HepG2 (cell line): Measurements from ENCODE around the gene PLCL2. TPM values are rescaled to one million over a fixed set of nuclear protein-coding genes. Genes with fewer than 3 reads are reported as not detected.

ENCODE experiments used
- ATM ChIP-seq: fragments of 450-650 bp; IDR thresholded peaks from 2 replicates; pipeline ENCODE4 v1.7.1; 2017; ENCODE audit warnings: mild to moderate bottlenecking, borderline replicate concordance
- JUNB ChIP-seq: sonication (generic); formaldehyde crosslinking; IDR thresholded peaks from 2 replicates; pipeline ENCODE4 v1.8.0; 2022; ENCODE audit warnings: missing genetic modification reagents, mild to moderate bottlenecking, borderline replicate concordance
- NPAS2 ChIP-seq: sonication (generic); formaldehyde crosslinking; IDR thresholded peaks from 2 replicates; pipeline ENCODE4 v1.8.0; 2022; ENCODE audit warnings: mild to moderate bottlenecking, missing genetic modification reagents, borderline replicate concordance
- PAWR ChIP-seq: sonication (generic); formaldehyde crosslinking; IDR thresholded peaks from 2 replicates; pipeline ENCODE4 v1.4.0; 2020; ENCODE audit warnings: missing genetic modification reagents, mild to moderate bottlenecking, borderline replicate concordance
- PAX8 ChIP-seq: sonication (generic); formaldehyde crosslinking; IDR thresholded peaks from 2 replicates; pipeline ENCODE4 v1.8.0; 2022; ENCODE audit warnings: mild to moderate bottlenecking, missing genetic modification reagents, borderline replicate concordance
- ZNF326 ChIP-seq: sonication (generic); formaldehyde crosslinking; IDR thresholded peaks from 2 replicates; pipeline ENCODE4 v1.4.0; 2020; ENCODE audit warnings: missing genetic modification reagents, borderline replicate concordance
- polyA plus RNA-seq, 8 experiments: library from polyadenylated mRNA; depleted of rRNA in 3 of 8; stranded (reverse) in 7 of 8; unstranded in 1 of 8; fragments of >200 nt; fragmentation: Illumina TruSeq in 4 of 8; extraction: Trizol in 4 of 8; gene quantifications; 2 replicates each; pipeline versions ENCODE4 v1.2.1 to v1.2.3, GENCODE V29; 2011 to 2016; ENCODE audit warnings: low read depth in 4 of 8, missing spikeins in 1 of 8, mixed read lengths in 1 of 8; ENCODE audit not compliant: insufficient read depth in 1 of 8
- total RNA-seq, 5 experiments: library from RNA; depleted of rRNA; stranded (reverse); fragments of >200 nt; fragmentation: Illumina TruSeq; extraction: Trizol; gene quantifications; 2 replicates each; pipeline ENCODE4 v1.2.3, GENCODE V29; 2016; ENCODE audit warnings: low read depth in 1 of 5
- TF ChIP-seq, protein P1 (sequence below): sonication (generic); formaldehyde crosslinking; IDR thresholded peaks from 2 replicates; pipeline ENCODE4 v1.4.0; 2020; ENCODE audit warnings: missing genetic modification reagents
- TF ChIP-seq, protein P2 (sequence below): sonication (generic); formaldehyde crosslinking; IDR thresholded peaks from 2 replicates; pipeline ENCODE4 v1.9.0; 2021; ENCODE audit warnings: mild to moderate bottlenecking, missing genetic modification reagents
- TF ChIP-seq, protein P3 (sequence below): sonication (generic); formaldehyde crosslinking; IDR thresholded peaks from 2 replicates; pipeline ENCODE4 v1.8.0; 2022; ENCODE audit warnings: missing genetic modification reagents, mild to moderate bottlenecking, inconsistent platforms, borderline replicate concordance

Gene PLCL2
- total and polyA plus RNA-seq, 2 of the 13 experiments (the other 11 are each of a cell fraction or from before 2014, with no cell fraction given): not detected

DNA sequence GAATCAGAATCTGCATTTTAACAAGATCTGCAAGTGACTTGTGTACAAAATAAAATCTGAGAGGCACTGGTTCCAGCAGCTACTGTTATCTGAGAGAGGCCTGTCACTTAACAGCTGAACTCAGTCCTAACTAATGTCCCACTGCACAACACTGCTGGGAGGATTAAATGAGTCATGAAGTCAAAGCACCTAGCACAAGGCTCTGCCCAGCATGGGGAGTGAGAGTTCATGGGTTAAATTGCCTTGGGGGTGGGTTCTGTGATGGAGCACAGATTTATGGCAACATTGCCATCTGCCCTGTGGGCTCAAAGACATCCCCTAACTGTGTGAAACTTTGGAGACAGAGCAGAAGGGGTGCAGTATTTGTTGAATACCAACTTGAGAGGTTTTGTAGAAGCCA is 250.9 kb downstream of the PLCL2 start (continued):
- TF ChIP-seq, protein P1, sequence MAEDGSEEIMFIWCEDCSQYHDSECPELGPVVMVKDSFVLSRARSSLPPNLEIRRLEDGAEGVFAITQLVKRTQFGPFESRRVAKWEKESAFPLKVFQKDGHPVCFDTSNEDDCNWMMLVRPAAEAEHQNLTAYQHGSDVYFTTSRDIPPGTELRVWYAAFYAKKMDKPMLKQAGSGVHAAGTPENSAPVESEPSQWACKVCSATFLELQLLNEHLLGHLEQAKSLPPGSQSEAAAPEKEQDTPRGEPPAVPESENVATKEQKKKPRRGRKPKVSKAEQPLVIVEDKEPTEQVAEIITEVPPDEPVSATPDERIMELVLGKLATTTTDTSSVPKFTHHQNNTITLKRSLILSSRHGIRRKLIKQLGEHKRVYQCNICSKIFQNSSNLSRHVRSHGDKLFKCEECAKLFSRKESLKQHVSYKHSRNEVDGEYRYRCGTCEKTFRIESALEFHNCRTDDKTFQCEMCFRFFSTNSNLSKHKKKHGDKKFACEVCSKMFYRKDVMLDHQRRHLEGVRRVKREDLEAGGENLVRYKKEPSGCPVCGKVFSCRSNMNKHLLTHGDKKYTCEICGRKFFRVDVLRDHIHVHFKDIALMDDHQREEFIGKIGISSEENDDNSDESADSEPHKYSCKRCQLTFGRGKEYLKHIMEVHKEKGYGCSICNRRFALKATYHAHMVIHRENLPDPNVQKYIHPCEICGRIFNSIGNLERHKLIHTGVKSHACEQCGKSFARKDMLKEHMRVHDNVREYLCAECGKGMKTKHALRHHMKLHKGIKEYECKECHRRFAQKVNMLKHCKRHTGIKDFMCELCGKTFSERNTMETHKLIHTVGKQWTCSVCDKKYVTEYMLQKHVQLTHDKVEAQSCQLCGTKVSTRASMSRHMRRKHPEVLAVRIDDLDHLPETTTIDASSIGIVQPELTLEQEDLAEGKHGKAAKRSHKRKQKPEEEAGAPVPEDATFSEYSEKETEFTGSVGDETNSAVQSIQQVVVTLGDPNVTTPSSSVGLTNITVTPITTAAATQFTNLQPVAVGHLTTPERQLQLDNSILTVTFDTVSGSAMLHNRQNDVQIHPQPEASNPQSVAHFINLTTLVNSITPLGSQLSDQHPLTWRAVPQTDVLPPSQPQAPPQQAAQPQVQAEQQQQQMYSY (CRISPR knock-in tag): no peak
- TF ChIP-seq, protein P2, sequence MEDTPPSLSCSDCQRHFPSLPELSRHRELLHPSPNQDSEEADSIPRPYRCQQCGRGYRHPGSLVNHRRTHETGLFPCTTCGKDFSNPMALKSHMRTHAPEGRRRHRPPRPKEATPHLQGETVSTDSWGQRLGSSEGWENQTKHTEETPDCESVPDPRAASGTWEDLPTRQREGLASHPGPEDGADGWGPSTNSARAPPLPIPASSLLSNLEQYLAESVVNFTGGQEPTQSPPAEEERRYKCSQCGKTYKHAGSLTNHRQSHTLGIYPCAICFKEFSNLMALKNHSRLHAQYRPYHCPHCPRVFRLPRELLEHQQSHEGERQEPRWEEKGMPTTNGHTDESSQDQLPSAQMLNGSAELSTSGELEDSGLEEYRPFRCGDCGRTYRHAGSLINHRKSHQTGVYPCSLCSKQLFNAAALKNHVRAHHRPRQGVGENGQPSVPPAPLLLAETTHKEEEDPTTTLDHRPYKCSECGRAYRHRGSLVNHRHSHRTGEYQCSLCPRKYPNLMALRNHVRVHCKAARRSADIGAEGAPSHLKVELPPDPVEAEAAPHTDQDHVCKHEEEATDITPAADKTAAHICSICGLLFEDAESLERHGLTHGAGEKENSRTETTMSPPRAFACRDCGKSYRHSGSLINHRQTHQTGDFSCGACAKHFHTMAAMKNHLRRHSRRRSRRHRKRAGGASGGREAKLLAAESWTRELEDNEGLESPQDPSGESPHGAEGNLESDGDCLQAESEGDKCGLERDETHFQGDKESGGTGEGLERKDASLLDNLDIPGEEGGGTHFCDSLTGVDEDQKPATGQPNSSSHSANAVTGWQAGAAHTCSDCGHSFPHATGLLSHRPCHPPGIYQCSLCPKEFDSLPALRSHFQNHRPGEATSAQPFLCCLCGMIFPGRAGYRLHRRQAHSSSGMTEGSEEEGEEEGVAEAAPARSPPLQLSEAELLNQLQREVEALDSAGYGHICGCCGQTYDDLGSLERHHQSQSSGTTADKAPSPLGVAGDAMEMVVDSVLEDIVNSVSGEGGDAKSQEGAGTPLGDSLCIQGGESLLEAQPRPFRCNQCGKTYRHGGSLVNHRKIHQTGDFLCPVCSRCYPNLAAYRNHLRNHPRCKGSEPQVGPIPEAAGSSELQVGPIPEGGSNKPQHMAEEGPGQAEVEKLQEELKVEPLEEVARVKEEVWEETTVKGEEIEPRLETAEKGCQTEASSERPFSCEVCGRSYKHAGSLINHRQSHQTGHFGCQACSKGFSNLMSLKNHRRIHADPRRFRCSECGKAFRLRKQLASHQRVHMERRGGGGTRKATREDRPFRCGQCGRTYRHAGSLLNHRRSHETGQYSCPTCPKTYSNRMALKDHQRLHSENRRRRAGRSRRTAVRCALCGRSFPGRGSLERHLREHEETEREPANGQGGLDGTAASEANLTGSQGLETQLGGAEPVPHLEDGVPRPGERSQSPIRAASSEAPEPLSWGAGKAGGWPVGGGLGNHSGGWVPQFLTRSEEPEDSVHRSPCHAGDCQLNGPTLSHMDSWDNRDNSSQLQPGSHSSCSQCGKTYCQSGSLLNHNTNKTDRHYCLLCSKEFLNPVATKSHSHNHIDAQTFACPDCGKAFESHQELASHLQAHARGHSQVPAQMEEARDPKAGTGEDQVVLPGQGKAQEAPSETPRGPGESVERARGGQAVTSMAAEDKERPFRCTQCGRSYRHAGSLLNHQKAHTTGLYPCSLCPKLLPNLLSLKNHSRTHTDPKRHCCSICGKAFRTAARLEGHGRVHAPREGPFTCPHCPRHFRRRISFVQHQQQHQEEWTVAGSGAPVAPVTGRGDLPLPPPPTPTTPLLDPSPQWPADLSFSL (CRISPR knock-in tag): no peak
- TF ChIP-seq PAX8 (CRISPR knock-in tag): no peak
- TF ChIP-seq JUNB: no peak
- TF ChIP-seq, protein P3, sequence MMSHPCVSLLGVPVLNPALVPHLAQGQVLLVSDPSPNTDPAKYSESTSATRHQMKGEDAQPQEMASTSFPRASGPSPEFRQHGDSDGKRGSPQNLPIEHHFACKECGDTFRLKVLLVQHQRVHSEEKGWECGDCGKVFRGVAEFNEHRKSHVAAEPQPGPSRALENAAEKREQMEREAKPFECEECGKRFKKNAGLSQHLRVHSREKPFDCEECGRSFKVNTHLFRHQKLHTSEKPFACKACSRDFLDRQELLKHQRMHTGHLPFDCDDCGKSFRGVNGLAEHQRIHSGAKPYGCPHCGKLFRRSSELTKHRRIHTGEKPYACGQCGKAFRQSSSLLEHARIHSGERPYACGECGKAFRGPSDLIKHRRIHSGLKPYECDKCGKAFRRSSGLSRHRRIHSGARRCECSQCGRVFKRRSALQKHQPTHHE (CRISPR knock-in tag): no peak
- no peak for TF ChIP-seq ZNF326 (CRISPR knock-in tag)
- TF ChIP-seq NPAS2 (CRISPR knock-in tag): no peak
- TF ChIP-seq ATM: no peak
- no peak for TF ChIP-seq PAWR (CRISPR knock-in tag)
